Neural cell (in vitro differentiated cells): ENCODE results near the gene SCNN1A. TPM values are rescaled to one million over a fixed set of nuclear protein-coding genes. Genes with fewer than 3 reads are reported as not detected.

ENCODE experiments used
- H2AFZ ChIP-seq: fragments of 200-600, 300-800 bp; sonication (generic), shearing (Covaris generic); 2 replicates; pipeline ENCODE4 v1.6.0; 2014; ENCODE audit warnings: low read depth, mild to moderate bottlenecking, antibody characterized with exemption, low read length, moderate library complexity
- H3F3A ChIP-seq: fragments of 200-600 bp; shearing (Covaris generic); 2 replicates; pipeline ENCODE4 v1.6.1; 2016; ENCODE audit warnings: mild to moderate bottlenecking, moderate library complexity, mixed read lengths, antibody characterized with exemption, low read length; ENCODE audit not compliant: insufficient read depth, poor library complexity, severe bottlenecking
- H3K27ac ChIP-seq: fragments of 200-600, 300-800 bp; sonication (generic), shearing (Covaris generic); 2 replicates; pipeline ENCODE4 v1.5.1; 2014; ENCODE audit warnings: mild to moderate bottlenecking, low read length, moderate library complexity
- H3K27me3 ChIP-seq: fragments of 300-800, 200-600 bp; sonication (generic), shearing (Covaris generic); 2 replicates; pipeline ENCODE4 v1.6.0; 2014; ENCODE audit warnings: mild to moderate bottlenecking, low read depth, low read length, moderate library complexity; ENCODE audit not compliant: insufficient read depth
- H3K36me3 ChIP-seq: fragments of 300-800, 200-600 bp; sonication (generic), shearing (Covaris generic); 2 replicates; pipeline ENCODE4 v1.5.1; 2014; ENCODE audit warnings: mild to moderate bottlenecking, antibody characterized with exemption, low read length, moderate library complexity; ENCODE audit not compliant: insufficient read depth
- H3K4me2 ChIP-seq: fragments of 300-800, 200-600 bp; sonication (generic), shearing (Covaris generic); 2 replicates; pipeline ENCODE4 v1.6.0; 2014; ENCODE audit warnings: mild to moderate bottlenecking, low read length
- H3K4me3 ChIP-seq: fragments of 300-800, 200-600 bp; sonication (generic), shearing (Covaris generic); 2 replicates; pipeline ENCODE4 v1.5.1; 2014; ENCODE audit warnings: mild to moderate bottlenecking, low read length, moderate library complexity
- H3K79me2 ChIP-seq: fragments of 200-600 bp; shearing (Covaris generic); replicated peaks from 2 replicates; pipeline ENCODE4 v1.6.0; 2014; ENCODE audit warnings: mild to moderate bottlenecking, low read length, moderate library complexity; ENCODE audit not compliant: insufficient read depth
- H3K9ac ChIP-seq: fragments of 300-800, 200-600 bp; sonication (generic), shearing (Covaris generic); 2 replicates; pipeline ENCODE4 v1.6.1; 2016; ENCODE audit warnings: mild to moderate bottlenecking, low read length, mixed read lengths
- H3K9me2 ChIP-seq: fragments of 200-600 bp; shearing (Covaris generic); 2 replicates; pipeline ENCODE4 v1.6.1; 2016; ENCODE audit warnings: mild to moderate bottlenecking, low read length, mixed read lengths; ENCODE audit not compliant: insufficient read depth
- H3K9me3 ChIP-seq: fragments of 200-600, 300-800 bp; sonication (generic), shearing (Covaris generic); 2 replicates; pipeline ENCODE4 v1.6.1; 2016; ENCODE audit warnings: mild to moderate bottlenecking, mixed run types, low read length, moderate library complexity, mixed read lengths
- H4K20me1 ChIP-seq: fragments of 200-600 bp; shearing (Covaris generic); 2 replicates; pipeline ENCODE4 v1.6.1; 2016; ENCODE audit warnings: mild to moderate bottlenecking, mixed run types; ENCODE audit not compliant: insufficient read depth
- CTCF ChIP-seq: fragments of 450-650 bp; IDR thresholded peaks from 2 replicates; pipeline ENCODE4 v1.5.1; 2014; ENCODE audit warnings: antibody characterized with exemption, mild to moderate bottlenecking, moderate library complexity; ENCODE audit not compliant: poor library complexity, severe bottlenecking
- EP300 ChIP-seq: fragments of 450-650 bp; conservative IDR thresholded peaks from 2 replicates; pipeline ENCODE4 v1.6.1; 2014; ENCODE audit warnings: antibody characterized with exemption, mild to moderate bottlenecking, moderate library complexity; ENCODE audit not compliant: poor library complexity, severe bottlenecking
- EZH2 ChIP-seq: fragments of 200-600, 300-800 bp; shearing (Covaris generic), sonication (generic); IDR thresholded peaks from 2 replicates; pipeline ENCODE4 v1.6.1; 2014; ENCODE audit warnings: antibody characterized with exemption, low read length, borderline replicate concordance, mild to moderate bottlenecking; ENCODE audit not compliant: insufficient read depth, poor library complexity, severe bottlenecking
- MXI1 ChIP-seq: fragments of 450-650 bp; conservative IDR thresholded peaks from 2 replicates; pipeline ENCODE4 v1.6.1; 2014; ENCODE audit warnings: antibody characterized with exemption, mild to moderate bottlenecking; ENCODE audit not compliant: poor library complexity, severe bottlenecking
- POLR2AphosphoS5 ChIP-seq: IDR thresholded peaks from 2 replicates; pipeline ENCODE4 v1.6.1; 2012
- RAD21 ChIP-seq: fragments of 450-650 bp; conservative IDR thresholded peaks from 2 replicates; pipeline ENCODE4 v1.6.1; 2014; ENCODE audit warnings: antibody characterized with exemption, mild to moderate bottlenecking, moderate library complexity
- REST ChIP-seq: IDR thresholded peaks from 2 replicates; pipeline ENCODE4 v1.6.1; 2012; ENCODE audit warnings: borderline replicate concordance
- SMC3 ChIP-seq: fragments of 450-650 bp; conservative IDR thresholded peaks from 2 replicates; pipeline ENCODE4 v1.6.1; 2014; ENCODE audit warnings: antibody characterized with exemption, mild to moderate bottlenecking, moderate library complexity; ENCODE audit not compliant: poor library complexity
- TAF1 ChIP-seq: IDR thresholded peaks from 2 replicates; pipeline ENCODE4 v1.6.1; 2012; ENCODE audit warnings: low read depth
- polyA plus RNA-seq: library from polyadenylated mRNA; depleted of rRNA; stranded (reverse); fragments of >200 nt; gene quantifications from 2 replicates; pipeline ENCODE4 v1.2.3, GENCODE V29; 2014

The SCNN1A gene
- polyA plus RNA-seq, 1 donor from 2014 or later = not detected

DNA sequence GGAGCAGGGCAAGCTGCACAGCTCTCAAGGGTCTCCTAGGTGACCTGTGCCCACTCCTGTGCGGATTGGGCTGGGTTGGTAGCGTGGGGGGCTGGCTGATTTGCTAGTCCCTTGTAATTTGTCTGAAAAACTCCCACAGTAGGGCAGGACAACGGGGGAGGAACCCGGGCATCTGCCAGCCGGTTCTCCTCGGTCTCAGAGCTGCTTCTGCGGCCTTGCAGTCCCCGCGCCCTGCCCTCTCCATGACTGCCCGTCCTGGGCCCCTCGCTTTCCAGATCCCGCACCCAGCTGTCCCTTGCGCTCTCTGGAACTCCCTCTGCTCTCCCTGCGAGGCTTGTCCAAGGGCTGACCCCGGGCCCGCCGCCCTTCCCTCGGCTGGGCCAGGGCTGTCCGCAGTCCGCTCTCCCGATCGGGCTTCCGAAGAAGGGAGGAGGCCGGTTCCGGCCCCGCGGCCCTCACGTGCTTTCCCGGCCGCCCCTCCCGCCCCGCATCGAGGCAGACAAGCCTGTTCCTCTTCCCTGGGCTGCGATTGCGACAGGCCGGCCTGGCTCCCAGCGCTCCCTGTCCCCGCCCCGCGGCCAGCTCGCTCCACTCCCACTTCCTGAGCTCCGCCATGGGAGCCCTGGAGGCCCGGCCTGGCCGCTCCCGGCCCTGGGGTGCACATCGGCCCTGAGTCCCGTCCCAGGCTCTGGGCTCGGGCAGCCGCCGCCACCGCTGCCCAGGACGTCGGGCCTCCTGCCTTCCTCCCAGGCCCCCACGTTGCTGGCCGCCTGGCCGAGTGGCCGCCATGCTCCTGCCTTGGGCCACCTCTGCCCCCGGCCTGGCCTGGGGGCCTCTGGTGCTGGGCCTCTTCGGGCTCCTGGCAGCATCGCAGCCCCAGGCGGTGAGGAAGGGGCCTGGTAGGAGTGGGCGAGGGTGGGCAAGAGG, 8.5 kb upstream of the SCNN1A start, which contains the start of gene LTBR:
Gene LTBR, plus strand, starts transcription at position 591 of the 927 bp plus-strand sequence. Its CDS starts 197 bp downstream, at position 788.
- no peak within 1 kb of the TSS for H3K9ac ChIP-seq
- H3K4me3 ChIP-seq = no peak within 1 kb of the TSS
- no peaks in the 10 kb centered on the region for H3F3A ChIP-seq
- H4K20me1 ChIP-seq = no peaks in the 10 kb centered on the region
- TF ChIP-seq EZH2 (no peak), RAD21 (no peak), EP300 (no peak), SMC3 (no peak), MXI1 (no peak), TAF1 (no peak), POLR2AphosphoS5 (no peak)
- no peaks in the 10 kb centered on the region for H3K36me3 ChIP-seq
- H3K9me2 ChIP-seq = no peaks in the 10 kb centered on the region
- H3K27me3 ChIP-seq = no peaks in the 10 kb centered on the region
- no peak within 1 kb of the TSS for H3K27ac ChIP-seq
- H3K79me2 ChIP-seq = no peaks in the 10 kb centered on the region
- no peaks in the 10 kb centered on the region for H3K9me3 ChIP-seq
- H2AFZ ChIP-seq = no peak within 1 kb of the TSS
- no peak within 1 kb of the TSS for H3K4me2 ChIP-seq

- Histone ChIP-seq H2AFZ (no peak overlapping the region), H3K9me3 (no peaks in the 10 kb centered on the region), H4K20me1 (no peaks in the 10 kb centered on the region), H3K36me3 (no peaks in the 10 kb centered on the region), H3K27ac (no peak overlapping the region), H3F3A (no peaks in the 10 kb centered on the region), H3K27me3 (no peaks in the 10 kb centered on the region), H3K79me2 (no peaks in the 10 kb centered on the region), H3K4me3 (no peak overlapping the region), H3K4me2 (no peak overlapping the region), H3K9me2 (no peaks in the 10 kb centered on the region), H3K9ac (no peak overlapping the region)
- TF ChIP-seq RAD21 (no peak), POLR2AphosphoS5 (no peak), TAF1 (no peak), CTCF (no peak), REST (no peak), SMC3 (no peak)
Observed at GRCh38 chr12:6382982-6383381, 7.6 kb upstream of the SCNN1A start.
